ENCODE data around the gene WNT9B. TPM values are rescaled to one million over a fixed set of nuclear protein-coding genes. Genes with fewer than 3 reads are reported as not detected.

WNT9B gene
- total RNA-seq, 1 donor from 2014 or later: not detected

DNA sequence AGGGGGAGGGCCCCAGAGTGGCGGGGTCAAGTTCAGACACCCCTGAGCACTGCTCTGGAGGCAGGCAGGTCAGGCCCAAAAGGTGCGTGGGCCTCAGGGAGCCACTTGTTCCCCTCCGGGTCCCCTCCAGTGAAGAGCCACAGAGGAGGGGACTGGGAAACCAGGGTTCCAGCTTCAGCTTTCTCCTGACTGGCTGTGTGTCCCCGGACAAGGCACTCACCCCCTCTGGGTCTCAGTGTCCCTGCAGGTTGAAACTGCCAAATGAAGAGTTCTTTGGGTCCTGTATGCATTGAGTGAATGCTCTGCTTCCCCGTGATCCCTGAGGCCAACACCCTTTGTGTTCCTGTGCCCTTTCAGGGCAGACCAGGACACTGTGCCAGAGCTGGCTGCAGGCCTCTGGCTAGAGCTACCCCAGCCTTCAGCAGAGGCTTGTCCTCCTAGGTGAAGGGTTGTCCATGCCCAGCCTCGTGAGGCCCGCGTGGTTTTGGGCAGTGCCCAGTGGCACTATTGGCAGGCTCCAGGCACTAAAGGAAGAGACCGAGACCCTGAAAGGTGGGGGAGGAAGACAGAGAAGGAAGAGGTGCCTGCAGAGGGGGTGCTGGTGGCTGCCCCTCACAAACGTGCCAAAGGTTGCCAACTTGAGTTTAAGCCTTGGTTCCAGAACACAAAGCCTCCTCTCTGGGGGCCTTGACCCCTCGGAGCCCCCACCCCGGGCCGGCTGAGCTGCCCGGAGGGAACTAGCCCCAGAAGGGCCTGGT, 19.6 kb upstream of the WNT9B start:
- H3K27ac Mint-ChIP-seq (ENCODE audit: unreplicated experiment): no peak overlapping the region
- H3K9me3 Mint-ChIP-seq (ENCODE audit: unreplicated experiment): peaks cover 4% of the 10 kb centered on the region
- TF ChIP-seq, protein P1, sequence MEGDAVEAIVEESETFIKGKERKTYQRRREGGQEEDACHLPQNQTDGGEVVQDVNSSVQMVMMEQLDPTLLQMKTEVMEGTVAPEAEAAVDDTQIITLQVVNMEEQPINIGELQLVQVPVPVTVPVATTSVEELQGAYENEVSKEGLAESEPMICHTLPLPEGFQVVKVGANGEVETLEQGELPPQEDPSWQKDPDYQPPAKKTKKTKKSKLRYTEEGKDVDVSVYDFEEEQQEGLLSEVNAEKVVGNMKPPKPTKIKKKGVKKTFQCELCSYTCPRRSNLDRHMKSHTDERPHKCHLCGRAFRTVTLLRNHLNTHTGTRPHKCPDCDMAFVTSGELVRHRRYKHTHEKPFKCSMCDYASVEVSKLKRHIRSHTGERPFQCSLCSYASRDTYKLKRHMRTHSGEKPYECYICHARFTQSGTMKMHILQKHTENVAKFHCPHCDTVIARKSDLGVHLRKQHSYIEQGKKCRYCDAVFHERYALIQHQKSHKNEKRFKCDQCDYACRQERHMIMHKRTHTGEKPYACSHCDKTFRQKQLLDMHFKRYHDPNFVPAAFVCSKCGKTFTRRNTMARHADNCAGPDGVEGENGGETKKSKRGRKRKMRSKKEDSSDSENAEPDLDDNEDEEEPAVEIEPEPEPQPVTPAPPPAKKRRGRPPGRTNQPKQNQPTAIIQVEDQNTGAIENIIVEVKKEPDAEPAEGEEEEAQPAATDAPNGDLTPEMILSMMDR (IDR thresholded peaks at IDR 0.05; ENCODE audit: partially characterized antibody, unreplicated experiment): no peak
- H3K4me3 Mint-ChIP-seq (ENCODE audit: unreplicated experiment): no peak overlapping the region
- DNase-seq: no peak
- peaks cover 12% of the 10 kb centered on the region for H3K27me3 Mint-ChIP-seq (ENCODE audit: unreplicated experiment)
- peaks cover 4% of the 10 kb centered on the region for H3K4me1 Mint-ChIP-seq (ENCODE audit: low read depth, unreplicated experiment)
- peaks cover 3% of the 10 kb centered on the region for H3K36me3 Mint-ChIP-seq (ENCODE audit: unreplicated experiment)

DNA sequence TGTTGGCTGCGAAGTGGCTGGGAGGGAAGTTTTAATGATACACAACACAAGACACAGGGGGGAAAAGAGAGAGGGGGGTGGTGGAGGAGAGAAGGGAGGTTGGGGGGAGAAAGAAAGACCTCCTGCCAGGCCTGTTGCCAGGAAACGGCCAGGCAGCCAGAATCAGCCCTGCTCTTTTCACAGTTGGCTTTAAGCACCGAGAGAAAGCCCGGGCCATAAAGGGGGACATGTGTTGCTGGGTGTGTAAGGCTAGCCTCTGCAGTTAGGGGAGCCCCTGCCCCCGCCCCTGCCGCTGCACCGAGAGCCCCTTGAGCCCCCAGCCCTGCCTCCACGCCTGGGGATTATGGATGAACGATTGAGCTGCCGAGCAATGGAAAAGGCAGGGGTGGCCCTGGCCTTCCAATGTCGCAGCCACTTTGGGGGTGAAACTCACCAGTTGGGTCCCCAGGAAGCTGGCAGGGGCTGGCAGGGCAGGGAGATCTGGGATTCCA, 19.0 kb upstream of the WNT9B start:
- no peak overlapping the region for H3K27ac Mint-ChIP-seq (ENCODE audit: unreplicated experiment)
- no peak for DNase-seq
- no peak overlapping the region for H3K4me3 Mint-ChIP-seq (ENCODE audit: unreplicated experiment)
- peaks cover 3% of the 10 kb centered on the region for H3K36me3 Mint-ChIP-seq (ENCODE audit: unreplicated experiment)
- TF ChIP-seq, protein P1 (IDR thresholded peaks at IDR 0.05; ENCODE audit: partially characterized antibody, unreplicated experiment): no peak
- peaks cover 4% of the 10 kb centered on the region for H3K9me3 Mint-ChIP-seq (ENCODE audit: unreplicated experiment)
- H3K27me3 Mint-ChIP-seq (ENCODE audit: unreplicated experiment): peaks cover 10% of the 10 kb centered on the region
- H3K4me1 Mint-ChIP-seq (ENCODE audit: low read depth, unreplicated experiment): peaks cover 4% of the 10 kb centered on the region

DNA sequence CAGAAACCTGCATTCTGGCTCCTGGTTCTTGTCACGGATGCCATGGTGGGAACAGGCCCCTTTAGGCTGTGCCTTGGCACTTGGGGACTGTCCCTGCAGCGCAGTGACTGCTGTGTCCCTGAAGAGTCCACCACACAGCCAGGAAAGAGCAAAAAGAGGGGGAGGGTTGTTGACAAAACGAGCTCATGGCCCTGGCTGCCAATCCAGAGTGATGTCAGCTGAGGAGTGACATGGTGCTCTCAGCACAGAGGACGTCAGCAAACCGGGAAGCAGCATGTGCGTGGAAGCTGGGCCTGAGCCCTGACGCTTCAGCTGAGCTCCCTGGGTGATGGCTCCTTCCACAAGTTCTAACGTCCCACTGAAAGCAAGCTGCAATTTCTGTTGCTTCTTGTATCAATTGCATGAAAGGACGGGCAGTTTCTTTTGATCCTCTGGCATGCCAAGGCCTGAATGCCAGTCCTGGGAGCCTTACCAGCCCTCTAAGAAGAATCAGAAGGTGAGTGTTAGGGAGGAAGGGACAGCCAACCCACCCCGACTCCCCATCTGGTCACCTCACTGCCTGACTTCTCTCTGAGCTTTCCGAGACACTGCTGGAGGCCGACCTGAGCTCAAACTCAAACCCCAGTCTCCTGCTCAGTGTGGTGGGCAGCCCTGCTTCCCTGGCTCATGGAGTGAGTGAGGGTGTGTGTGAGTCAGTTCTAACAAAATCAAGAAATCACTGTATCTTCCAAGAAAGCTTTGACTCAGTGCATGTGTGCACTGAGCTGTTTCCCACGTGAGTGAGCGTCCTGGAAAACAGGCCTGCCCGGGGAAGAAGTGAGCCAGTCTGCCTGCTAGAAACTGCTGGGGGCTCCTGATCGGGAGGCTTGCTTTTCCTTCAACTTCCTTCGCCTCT, 18.2 kb upstream of the WNT9B start:
- Mint-ChIP-seq H3K27me3 (ENCODE audit: unreplicated experiment) (peaks cover 10% of the 10 kb centered on the region), H3K36me3 (ENCODE audit: unreplicated experiment) (peaks cover 3% of the 10 kb centered on the region), H3K27ac (ENCODE audit: unreplicated experiment) (no peak overlapping the region), H3K4me1 (ENCODE audit: low read depth, unreplicated experiment) (peaks cover 4% of the 10 kb centered on the region), H3K9me3 (ENCODE audit: unreplicated experiment) (peaks cover 2% of the 10 kb centered on the region), H3K4me3 (ENCODE audit: unreplicated experiment) (no peak overlapping the region)
- TF ChIP-seq, protein P1 (IDR thresholded peaks at IDR 0.05; ENCODE audit: partially characterized antibody, unreplicated experiment): no peak
- DNase-seq: no peak

- Mint-ChIP-seq H3K27ac (ENCODE audit: unreplicated experiment) (no peak overlapping the region), H3K36me3 (ENCODE audit: unreplicated experiment) (peaks cover 3% of the 10 kb centered on the region), H3K27me3 (ENCODE audit: unreplicated experiment) (peaks cover 10% of the 10 kb centered on the region), H3K4me1 (ENCODE audit: low read depth, unreplicated experiment) (peaks cover 4% of the 10 kb centered on the region), H3K4me3 (ENCODE audit: unreplicated experiment) (no peak overlapping the region), H3K9me3 (ENCODE audit: unreplicated experiment) (peaks cover 2% of the 10 kb centered on the region)
- DNase-seq: no peak
- TF ChIP-seq, protein P1 (IDR thresholded peaks at IDR 0.05; ENCODE audit: partially characterized antibody, unreplicated experiment): no peak
Observed at GRCh38 chr17:46833840-46834208, 17.6 kb upstream of the WNT9B start.

All from glutamatergic neuron (in vitro differentiated cells).